PC-9 (cell line): ENCODE measurements around the gene OSTC.

Source experiments
- CTCF ChIP-seq: fragments of 200-600 bp; sonication (generic); conservative IDR thresholded peaks from 2 replicates; pipeline ENCODE4 v1.6.1; 2017; ENCODE audit warnings: mixed run types, antibody characterized with exemption, mild to moderate bottlenecking, moderate library complexity
- EZH2 ChIP-seq: fragments of 200-600 bp; sonication (generic); IDR thresholded peaks from 2 replicates; pipeline ENCODE4 v1.8.0; 2017; ENCODE audit warnings: antibody characterized with exemption, low read depth

- TF ChIP-seq CTCF (no peak), EZH2 (no peak)
Measured at GRCh38 chr4:108619372-108620100, 30.9 kb upstream of the OSTC start.
